Measurements from ENCODE around the gene PIGH. TPM values are rescaled to one million over a fixed set of nuclear protein-coding genes. Genes with fewer than 3 reads are reported as not detected.

The PIGH gene
- total and polyA plus RNA-seq, 11 donors = 8.0 to 30.0 (median 11.4) TPM

GRCh38 chr14:67638642-67639041 lies 38.6 kb upstream of the PIGH start:
- no peak for DNase-seq
- no peak overlapping the region for H3K27ac ChIP-seq

GRCh38 chr14:67636361-67636919 lies 36.4 kb upstream of the PIGH start:
- peaks cover 0 to 9% (median 0%) of the 10 kb centered on the region in 12 donors for H3K4me1 ChIP-seq
- H3K27me3 ChIP-seq = no peaks in the 10 kb centered on the region
- TF ChIP-seq CTCF (IDR thresholded peaks at IDR 0.05) (no peak), POLR2A (IDR thresholded peaks at IDR 0.05) (no peak)
- intact Hi-C loops (cut with DNase I) = no loop called here
- ATAC-seq (peak; percentile 89 to 97 (median 94)), DNase-seq (no peak)
- peak overlapping the region in 1 of 12 donors; percentile 33 for H3K27ac ChIP-seq
- no peaks in the 10 kb centered on the region for H3K9me3 ChIP-seq
- no peaks in the 10 kb centered on the region for H3K36me3 ChIP-seq
- no peak overlapping the region for H3K4me3 ChIP-seq
- 26 to 46% (median 44%) methylated on average over 3 of the region's 3 CpGs for WGBS, 4 donors

More at GRCh38 chr14:67638642-67639041, 38.6 kb upstream of the PIGH start:
- WGBS, 4 donors = 83 to 98% (median 92%) methylated on average over 3 of the region's 3 CpGs
- TF ChIP-seq CTCF (IDR thresholded peaks at IDR 0.05) (no peak), POLR2A (IDR thresholded peaks at IDR 0.05) (no peak)
- Histone ChIP-seq H3K4me3 (no peak overlapping the region), H3K9me3 (no peaks in the 10 kb centered on the region), H3K27me3 (no peaks in the 10 kb centered on the region), H3K36me3 (no peaks in the 10 kb centered on the region), H3K4me1 (peaks cover 0 to 9% (median 0%) of the 10 kb centered on the region in 12 donors)
- no peak for ATAC-seq
- intact Hi-C loops (cut with DNase I) = no loop called here

- H3K4me1 ChIP-seq = peaks cover 0 to 9% (median 0%) of the 10 kb centered on the region in 12 donors
- H3K27ac ChIP-seq = no peak overlapping the region
- no peaks in the 10 kb centered on the region for H3K27me3 ChIP-seq
- no peaks in the 10 kb centered on the region for H3K36me3 ChIP-seq
- no peak for TF ChIP-seq CTCF (IDR thresholded peaks at IDR 0.05)
- TF ChIP-seq POLR2A (IDR thresholded peaks at IDR 0.05) = no peak
- no peaks in the 10 kb centered on the region for H3K9me3 ChIP-seq
- DNase-seq (no peak), ATAC-seq (no peak)
- WGBS, 4 donors = 89 to 91% (median 90%) methylated on average over 5 of the region's 5 CpGs
- intact Hi-C loops (cut with DNase I) = no loop called here
- no peak overlapping the region for H3K4me3 ChIP-seq
Measured at GRCh38 chr14:67633451-67634147, 33.5 kb upstream of the PIGH start.

GRCh38 chr14:67630938-67631337 lies 30.9 kb upstream of the PIGH start:
- H3K36me3 ChIP-seq = no peaks in the 10 kb centered on the region
- no peaks in the 10 kb centered on the region for H3K27me3 ChIP-seq
- intact Hi-C loops (cut with DNase I) = no loop called here
- H3K27ac ChIP-seq = no peak overlapping the region
- H3K4me3 ChIP-seq = no peak overlapping the region
- no peaks in the 10 kb centered on the region for H3K9me3 ChIP-seq
- DNase-seq = no peak
- H3K4me1 ChIP-seq = peaks cover 0 to under 1% (median 0%) of the 10 kb centered on the region in 12 donors
- no peak for ATAC-seq
- WGBS, 4 donors = 74 to 88% (median 84%) methylated on average over 5 of the region's 5 CpGs
- TF ChIP-seq CTCF (IDR thresholded peaks at IDR 0.05) (no peak), POLR2A (IDR thresholded peaks at IDR 0.05) (no peak)
